GM23338 (cell line): ENCODE data around the gene MANEAL. TPM values are rescaled to one million over a fixed set of nuclear protein-coding genes. Genes with fewer than 3 reads are reported as not detected.
A peak's percentile ranks its signal among the peaks of the same experiment; 100 is the strongest.

Experiments used
- ATAC-seq: fragments of 200-7000 bp; cut with Tn5 transposase; 3 replicates; pipeline ENCODE4 v1.9.1; 2020
- DNase-seq: peaks from one replicate; pipeline ENCODE4 v3.0.0-alpha.2; 2015; ENCODE audit warnings: low spot score
- H2AFZ ChIP-seq: fragments of 200-600 bp; sonication (generic); 2 replicates; pipeline ENCODE4 v1.8.0; 2016; ENCODE audit warnings: antibody characterized with exemption, mild to moderate bottlenecking, moderate library complexity
- H3F3A ChIP-seq: fragments of 200-600 bp; sonication (generic); replicated peaks from 2 replicates; pipeline ENCODE4 v1.8.0; 2017; ENCODE audit warnings: antibody characterized with exemption, mixed run types, low read depth
- H3K27ac ChIP-seq: fragments of 200-600 bp; sonication (generic); 2 replicates; pipeline ENCODE4 v1.6.1; 2016; ENCODE audit warnings: low read depth
- H3K27me3 ChIP-seq: fragments of 200-600 bp; sonication (generic); 2 replicates; pipeline ENCODE4 v1.8.0; 2016; ENCODE audit warnings: mild to moderate bottlenecking, mixed run types, moderate library complexity; ENCODE audit not compliant: insufficient read depth
- H3K36me3 ChIP-seq: fragments of 200-600 bp; sonication (generic); 2 replicates; pipeline ENCODE4 v1.8.0; 2016; ENCODE audit warnings: mild to moderate bottlenecking; ENCODE audit not compliant: insufficient read depth
- H3K4me1 ChIP-seq: fragments of 200-600 bp; sonication (generic); 2 replicates; pipeline ENCODE4 v1.8.0; 2016; ENCODE audit warnings: mild to moderate bottlenecking, moderate library complexity; ENCODE audit not compliant: insufficient read depth
- H3K4me2 ChIP-seq: fragments of 200-600 bp; sonication (generic); 2 replicates; pipeline ENCODE4 v1.7.1; 2017; ENCODE audit warnings: mixed run types
- H3K4me3 ChIP-seq: fragments of 200-600 bp; sonication (generic); 2 replicates; pipeline ENCODE4 v1.6.1; 2016; ENCODE audit warnings: mixed run types
- H3K79me2 ChIP-seq: fragments of 200-600 bp; sonication (generic); replicated peaks from 2 replicates; pipeline ENCODE4 v1.8.0; 2017; ENCODE audit warnings: mild to moderate bottlenecking; ENCODE audit not compliant: insufficient read depth
- H3K9me2 ChIP-seq: fragments of 200-600 bp; sonication (generic); 2 replicates; pipeline ENCODE4 v1.8.0; 2017; ENCODE audit not compliant: insufficient read depth
- H4K20me1 ChIP-seq: fragments of 200-600 bp; sonication (generic); replicated peaks from 2 replicates; pipeline ENCODE4 v1.8.0; 2017; ENCODE audit warnings: mild to moderate bottlenecking; ENCODE audit not compliant: insufficient read depth
- H3K27ac Mint-ChIP-seq: 2 replicates; pipeline ENCODE4 v1.8.0; 2020; ENCODE audit warnings: inconsistent platforms, mild to moderate bottlenecking, moderate library complexity, mixed read lengths
- H3K27me3 Mint-ChIP-seq: 3 replicates; pipeline ENCODE4 v1.8.0; 2022; ENCODE audit warnings: low read depth, mild to moderate bottlenecking, moderate library complexity, mixed read lengths, inconsistent platforms; ENCODE audit not compliant: insufficient read depth, poor library complexity
- H3K36me3 Mint-ChIP-seq: 3 replicates; pipeline ENCODE4 v1.8.0; 2021; ENCODE audit warnings: low read depth, mild to moderate bottlenecking, inconsistent platforms, moderate library complexity, mixed read lengths
- H3K4me1 Mint-ChIP-seq: 3 replicates; pipeline ENCODE4 v1.8.0; 2020; ENCODE audit warnings: mild to moderate bottlenecking, inconsistent platforms, mixed read lengths
- H3K4me3 Mint-ChIP-seq: 3 replicates; pipeline ENCODE4 v1.8.0; 2021; ENCODE audit warnings: moderate library complexity, mild to moderate bottlenecking, inconsistent platforms, mixed read lengths
- H3K9me3 Mint-ChIP-seq: 3 replicates; pipeline ENCODE4 v1.8.0; 2020; ENCODE audit warnings: moderate library complexity, mild to moderate bottlenecking, inconsistent platforms, mixed read lengths
- CTCF ChIP-seq, 2 experiments: fragments of 200-600 bp in 1 of 2; sonication (generic) in 1 of 2; conservative IDR thresholded peaks; 2 replicates each; pipeline versions ENCODE4 v1.5.1 to v1.6.1; 2016 to 2017; ENCODE audit warnings: antibody characterized with exemption in 2 of 2, low read depth in 2 of 2, mild to moderate bottlenecking in 2 of 2, moderate library complexity in 1 of 2
- EZH2 ChIP-seq: fragments of 200-600 bp; sonication (generic); IDR thresholded peaks from one replicate; pipeline ENCODE4 v1.8.0; 2017; ENCODE audit warnings: antibody characterized with exemption, mild to moderate bottlenecking, low read depth; ENCODE audit not compliant: unreplicated experiment
- EZH2phosphoT487 ChIP-seq: fragments of 200-600 bp; sonication (generic); IDR thresholded peaks from one replicate; pipeline ENCODE4 v1.8.1; 2018; ENCODE audit warnings: antibody characterized with exemption; ENCODE audit not compliant: unreplicated experiment
- JUNB ChIP-seq: IDR thresholded peaks from one replicate; pipeline ENCODE4 v1.6.1; 2016; ENCODE audit warnings: antibody characterized with exemption; ENCODE audit not compliant: unreplicated experiment
- NANOG ChIP-seq: IDR thresholded peaks from 2 replicates; pipeline ENCODE4 v1.6.1; 2016; ENCODE audit warnings: antibody characterized with exemption, borderline replicate concordance
- STAT1 ChIP-seq: IDR thresholded peaks from one replicate; pipeline ENCODE4 v1.6.1; 2016; ENCODE audit warnings: antibody characterized with exemption; ENCODE audit not compliant: unreplicated experiment
- ZNF114 ChIP-seq: fragments of 250-450 bp; sonication (Bioruptor Pico); IDR thresholded peaks from 2 replicates; pipeline ENCODE4 v1.5.0; 2020; ENCODE audit warnings: mild to moderate bottlenecking, moderate library complexity
- ZNF331 ChIP-seq: fragments of 250-450 bp; sonication (Bioruptor Pico); IDR thresholded peaks from 2 replicates; pipeline ENCODE4 v1.5.0; 2020; ENCODE audit warnings: low read depth, mild to moderate bottlenecking, moderate library complexity
- ZNF462 ChIP-seq: fragments of 250-450 bp; sonication (Bioruptor Pico); IDR thresholded peaks from 2 replicates; pipeline ENCODE4 v1.5.0; 2020; ENCODE audit warnings: mild to moderate bottlenecking, moderate library complexity
- polyA plus RNA-seq: library from polyadenylated mRNA; unstranded; fragments of >200 nt; fragmentation: Nextera tagmentation; extraction: Ambion mirVana; gene quantifications from 2 replicates; pipeline ENCODE4 v1.2.1, GENCODE V29; 2016
- total RNA-seq: library from RNA; depleted of rRNA; stranded (reverse); fragments of >200 nt; shearing (Covaris generic); gene quantifications from 2 replicates; pipeline ENCODE4 v1.2.3, GENCODE V29; 2014

Gene MANEAL
- total and polyA plus RNA-seq, 2 experiments from 2014 or later, result 2.3 to 8.1 TPM

- TF ChIP-seq EZH2 (no peak), CTCF (conservative IDR thresholded peaks at IDR 0.05; ENCODE audit: low read depth in 2 of 2) (no peak), ZNF331 (no peak), JUNB (no peak), NANOG (no peak), STAT1 (no peak), EZH2phosphoT487 (no peak)
Measured at GRCh38 chr1:37844536-37844935, 50.9 kb downstream of the MANEAL start (continued).

- no peak for TF ChIP-seq CTCF (conservative IDR thresholded peaks at IDR 0.05; ENCODE audit: low read depth in 2 of 2)
- no peak for TF ChIP-seq NANOG
- TF ChIP-seq EZH2phosphoT487, result no peak
- TF ChIP-seq ZNF114 (CRISPR knock-in tag), result no peak
- no peak for TF ChIP-seq ZNF462 (CRISPR knock-in tag)
- DNase-seq (no peak), ATAC-seq (no peak)
- H3K4me3 Mint-ChIP-seq, result no peak overlapping the region
- no peaks in the 10 kb centered on the region for H3K27me3 ChIP-seq
- H3K27ac Mint-ChIP-seq, result peak overlapping the region; percentile 26; the same call in 1 of the 2 replicates
- H3K27me3 Mint-ChIP-seq, result no peaks in the 10 kb centered on the region
- H3K36me3 ChIP-seq, result no peaks in the 10 kb centered on the region
- peaks cover 24% of the 10 kb centered on the region for H4K20me1 ChIP-seq
- H3K4me2 ChIP-seq, result no peak overlapping the region
- H3K36me3 Mint-ChIP-seq, result no peaks in the 10 kb centered on the region
- H3F3A ChIP-seq, result no peaks in the 10 kb centered on the region
- H3K4me1 ChIP-seq, result no peaks in the 10 kb centered on the region
- H3K4me1 Mint-ChIP-seq, result no peaks in the 10 kb centered on the region
- H3K79me2 ChIP-seq, result peaks cover 43% of the 10 kb centered on the region
- no peaks in the 10 kb centered on the region for H3K9me3 Mint-ChIP-seq
- no peaks in the 10 kb centered on the region for H3K9me2 ChIP-seq
- no peak overlapping the region for H3K4me3 ChIP-seq
- H3K27ac ChIP-seq, result no peak overlapping the region
- H2AFZ ChIP-seq, result no peak overlapping the region
Measured at GRCh38 chr1:37845049-37845646, 51.5 kb downstream of the MANEAL start.
